Right renal cortex interstitium (tissue), 3 donors: Measurements from ENCODE around the gene SURF4. TPM values are rescaled to one million over a fixed set of nuclear protein-coding genes. Genes with fewer than 3 reads are reported as not detected.
"Not testable (repeated sequence)": the region's sequence is repeated elsewhere in the genome, so short reads cannot be mapped to it uniquely, and the experiment has no call there.

Experiments used
- DNase-seq, 3 donors: peaks; one replicate each; pipeline ENCODE4 v3.0.0-alpha.2; 2013; ENCODE audit warnings: low read depth in 3 of 3, low spot score in 2 of 3
- polyA plus RNA-seq, 3 donors: library from polyadenylated mRNA; unstranded; fragments of 120-200 nt; gene quantifications; one replicate each; pipeline ENCODE4 v1.2.1, GENCODE V29; 2013; ENCODE audit not compliant: insufficient read length in 3 of 3

Gene SURF4
- polyA plus RNA-seq, 3 donors, result 160 to 175 (median 164) TPM

DNA sequence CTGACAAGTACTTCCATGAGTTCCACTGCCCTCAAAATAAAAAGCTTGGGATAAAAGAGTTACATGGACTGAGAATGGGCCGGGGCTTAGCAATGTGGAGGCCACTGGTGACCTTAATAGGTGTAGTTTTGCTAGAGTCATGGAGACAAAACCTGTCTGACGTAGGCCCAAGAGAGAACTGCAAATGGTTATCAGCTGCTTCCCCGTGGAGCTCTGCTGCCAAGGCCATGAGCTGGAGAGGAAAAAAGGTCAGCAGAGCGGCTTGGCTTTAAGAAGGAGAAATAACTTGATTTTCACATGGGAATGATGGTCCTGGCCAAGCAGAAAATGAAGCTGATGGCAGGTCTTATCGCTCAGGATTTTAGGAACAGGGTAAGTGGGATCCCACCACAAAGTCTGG is 36.2 kb downstream of the SURF4 start:
- no peak for DNase-seq

DNA sequence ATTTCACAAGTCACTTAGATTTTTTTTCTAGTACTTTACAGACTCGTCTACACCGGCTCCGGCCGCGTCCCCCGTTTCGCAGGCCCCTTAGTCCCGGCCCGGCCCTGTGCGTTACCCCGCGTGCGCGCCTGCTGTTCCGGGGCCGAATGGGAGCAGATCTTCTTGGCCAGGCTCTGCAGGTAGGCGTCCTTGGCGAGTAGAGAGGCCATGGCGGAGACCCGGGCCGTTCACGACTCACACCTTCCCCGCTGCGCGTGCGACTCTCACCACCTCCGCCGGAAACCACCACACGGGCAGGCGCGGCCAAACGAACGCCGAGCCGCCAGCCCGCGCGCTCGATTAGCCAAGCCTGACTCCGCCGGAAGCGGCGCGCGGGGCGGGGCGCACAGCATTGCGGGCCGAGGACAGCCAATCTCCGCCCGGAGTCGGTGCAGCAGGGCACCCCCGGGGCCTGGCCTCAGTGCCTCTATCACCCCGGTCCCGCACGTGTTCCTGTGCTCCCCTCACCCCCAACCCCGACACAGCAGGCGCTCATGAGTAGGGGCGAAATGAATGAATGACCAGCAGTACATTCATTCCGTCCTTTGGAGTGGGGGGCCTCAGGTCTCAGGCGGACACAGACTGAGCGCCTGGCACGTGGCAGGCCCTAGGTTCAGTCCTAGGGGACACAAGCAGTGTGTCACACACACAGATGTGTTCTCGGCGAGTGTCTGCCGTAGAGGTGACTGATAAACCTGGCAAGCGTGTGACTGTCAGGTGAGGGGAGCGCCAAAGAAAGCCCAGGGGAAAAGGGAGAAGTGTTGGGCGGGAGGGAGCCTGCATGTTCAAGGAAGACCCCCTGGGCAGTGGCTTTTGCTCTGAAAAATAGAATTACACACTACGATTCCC is 39.7 kb downstream of the SURF4 start, which contains the start of gene SURF6:
Gene SURF6, minus strand, starts transcription at position 265 of the 888 bp plus-strand sequence. Its CDS starts 56 bp downstream, at position 209.
- DNase-seq, result peak in 2 of 3 donors; percentile 69 to 83

DNA sequence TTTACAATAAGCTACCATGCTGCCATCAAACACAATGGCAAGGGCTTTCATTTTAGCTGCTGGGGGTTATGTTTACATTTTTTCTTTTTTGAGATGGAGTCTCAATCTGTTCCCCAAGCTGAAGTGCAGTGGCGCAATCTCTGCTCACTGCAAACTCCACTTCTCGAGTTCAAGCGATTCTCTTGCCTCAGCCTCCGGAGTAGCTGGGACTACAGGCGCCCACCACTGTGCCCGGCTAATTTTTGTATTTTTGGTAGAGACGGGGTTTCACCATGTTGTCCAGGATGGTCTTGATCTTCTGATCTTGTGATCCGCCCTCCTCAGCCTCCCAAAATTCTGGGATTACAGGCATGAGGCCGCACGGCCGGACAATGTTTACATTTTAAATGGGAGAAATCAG is 41.0 kb downstream of the SURF4 start:
- not testable (repeated sequence) for DNase-seq

DNA sequence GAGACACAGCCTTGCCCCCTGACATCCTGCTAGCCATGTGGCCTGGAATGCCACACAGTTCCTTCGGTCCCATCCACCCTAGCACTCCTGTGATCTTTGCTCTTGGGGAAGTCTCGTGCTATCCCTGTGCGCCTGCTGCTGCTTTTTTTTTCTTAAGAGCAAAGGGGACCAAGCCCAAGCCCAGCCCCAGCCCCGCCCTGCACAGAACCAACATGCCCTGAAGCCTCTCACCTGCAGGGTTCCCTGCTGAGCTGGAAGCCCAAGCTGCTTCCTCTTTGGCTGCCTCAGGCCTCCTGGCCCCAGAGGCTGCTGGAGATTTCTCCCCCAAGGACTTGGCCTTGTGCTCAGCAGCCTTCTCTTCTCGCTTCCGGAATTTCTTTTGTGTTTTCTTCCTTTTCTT is 41.7 kb downstream of the SURF4 start:
- DNase-seq, result no peak

DNA sequence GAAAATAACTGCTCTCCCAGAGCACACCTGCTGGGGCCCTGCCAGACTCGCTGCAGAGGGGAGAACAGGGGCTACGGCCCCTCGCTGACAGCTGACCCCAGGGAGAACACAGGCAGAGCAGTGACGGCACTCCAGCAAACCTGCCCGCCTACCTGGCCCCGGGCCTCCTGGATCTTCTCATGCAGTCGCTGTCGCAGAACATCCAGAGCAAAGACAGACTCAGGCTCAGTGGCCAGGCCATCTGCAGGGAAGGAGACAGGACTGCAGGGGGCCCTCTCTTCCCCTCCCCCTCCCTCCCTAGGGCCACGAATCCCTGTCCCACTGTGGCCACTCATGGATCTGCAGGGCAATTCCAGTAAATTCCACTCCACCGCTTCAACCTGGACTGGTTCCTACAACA is 42.3 kb downstream of the SURF4 start:
- no peak for DNase-seq

DNA sequence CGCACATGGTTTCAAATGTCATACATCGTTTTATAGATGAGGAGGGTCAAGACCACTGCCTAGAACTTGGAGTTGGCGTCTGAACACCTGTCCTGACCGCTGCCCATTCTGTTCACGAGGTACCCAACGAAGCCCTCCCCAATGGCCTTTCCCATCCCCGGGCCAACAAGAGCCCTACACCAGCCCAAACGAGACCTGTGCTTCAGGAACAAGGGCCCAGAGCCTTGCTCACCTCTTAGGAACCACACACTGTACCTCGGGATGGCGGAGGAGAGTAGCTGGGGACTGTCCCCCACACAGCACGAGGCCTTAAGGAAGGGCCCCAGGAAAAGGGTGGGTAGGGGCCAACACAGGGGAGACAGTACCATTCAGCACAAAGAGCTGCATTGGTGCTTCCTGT is 42.8 kb downstream of the SURF4 start:
- DNase-seq, result no peak

DNA sequence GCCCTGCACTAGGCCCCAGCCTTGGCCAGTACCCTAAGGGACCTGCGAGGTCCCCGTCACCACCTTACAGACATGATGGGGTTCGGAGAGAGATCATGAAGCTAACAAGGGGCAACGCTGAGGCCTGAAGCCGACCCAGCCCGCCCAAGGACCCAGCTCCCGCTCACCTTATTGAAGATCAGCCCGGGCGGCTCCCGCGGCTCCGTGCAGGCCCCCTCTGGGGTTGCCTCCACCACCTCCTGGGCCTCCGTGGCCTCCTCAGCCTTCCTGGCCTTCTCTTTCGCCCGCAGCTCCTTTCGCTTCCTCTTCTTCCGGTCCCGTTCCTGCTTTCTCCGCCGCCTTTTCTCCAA is 43.5 kb downstream of the SURF4 start:
- DNase-seq, result no peak

DNA sequence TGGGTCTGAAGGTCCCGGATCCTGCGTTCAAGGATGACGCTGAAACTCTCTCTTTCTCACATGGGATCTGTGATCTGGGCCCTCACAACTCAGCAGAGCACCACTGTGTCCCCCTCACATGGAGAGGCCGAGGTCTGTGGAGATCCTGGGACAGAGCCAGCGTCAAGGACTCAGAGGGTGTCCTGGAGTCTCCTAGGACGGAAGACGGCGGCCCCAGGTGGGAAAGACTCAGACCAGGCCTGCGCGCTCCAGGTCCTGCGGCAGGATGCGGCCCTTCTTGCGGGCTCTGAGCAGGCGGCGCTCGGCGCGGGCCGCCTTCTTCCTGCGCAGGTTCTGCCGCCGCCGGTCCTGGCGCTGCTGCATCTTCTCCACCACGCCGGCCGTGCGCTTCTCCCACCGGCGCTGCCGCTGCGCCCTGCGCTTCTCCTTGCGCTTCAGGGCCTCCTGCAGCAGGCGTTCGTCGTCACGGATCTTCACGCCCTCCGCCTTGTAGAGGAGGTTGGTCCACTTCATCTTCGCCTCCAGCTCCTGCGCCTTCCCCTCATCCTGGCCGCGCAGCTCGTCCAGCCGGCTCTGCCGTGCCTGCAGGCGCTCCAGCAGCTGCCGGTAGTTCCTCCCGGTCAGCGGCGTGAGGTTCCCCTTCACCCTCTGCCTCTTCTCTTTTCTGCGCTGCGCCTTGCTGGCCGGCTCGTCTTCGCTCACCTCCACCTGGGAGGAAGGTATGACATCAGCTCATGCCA is 44.0 kb downstream of the SURF4 start:
- DNase-seq, result no peak

DNA sequence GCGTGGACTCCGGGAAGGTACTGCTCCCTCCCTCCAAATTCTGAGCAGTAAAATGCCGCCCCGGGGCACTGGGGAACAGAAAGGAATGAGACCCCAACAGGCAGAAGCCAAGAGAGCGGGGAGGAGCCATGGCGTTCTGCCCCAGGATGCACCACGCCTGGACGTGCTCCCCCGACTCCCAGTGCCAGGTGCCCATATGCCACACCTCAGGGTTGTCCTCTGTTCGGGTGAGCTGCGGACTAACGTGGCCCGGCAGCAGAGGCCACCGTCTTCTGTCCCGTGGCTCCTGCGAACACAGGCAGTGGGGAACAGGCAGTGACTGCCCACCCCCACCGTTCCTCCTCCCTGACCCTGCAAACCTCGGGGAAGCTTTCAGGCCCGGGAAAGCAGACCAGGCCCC is 44.6 kb downstream of the SURF4 start:
- no peak for DNase-seq

DNA sequence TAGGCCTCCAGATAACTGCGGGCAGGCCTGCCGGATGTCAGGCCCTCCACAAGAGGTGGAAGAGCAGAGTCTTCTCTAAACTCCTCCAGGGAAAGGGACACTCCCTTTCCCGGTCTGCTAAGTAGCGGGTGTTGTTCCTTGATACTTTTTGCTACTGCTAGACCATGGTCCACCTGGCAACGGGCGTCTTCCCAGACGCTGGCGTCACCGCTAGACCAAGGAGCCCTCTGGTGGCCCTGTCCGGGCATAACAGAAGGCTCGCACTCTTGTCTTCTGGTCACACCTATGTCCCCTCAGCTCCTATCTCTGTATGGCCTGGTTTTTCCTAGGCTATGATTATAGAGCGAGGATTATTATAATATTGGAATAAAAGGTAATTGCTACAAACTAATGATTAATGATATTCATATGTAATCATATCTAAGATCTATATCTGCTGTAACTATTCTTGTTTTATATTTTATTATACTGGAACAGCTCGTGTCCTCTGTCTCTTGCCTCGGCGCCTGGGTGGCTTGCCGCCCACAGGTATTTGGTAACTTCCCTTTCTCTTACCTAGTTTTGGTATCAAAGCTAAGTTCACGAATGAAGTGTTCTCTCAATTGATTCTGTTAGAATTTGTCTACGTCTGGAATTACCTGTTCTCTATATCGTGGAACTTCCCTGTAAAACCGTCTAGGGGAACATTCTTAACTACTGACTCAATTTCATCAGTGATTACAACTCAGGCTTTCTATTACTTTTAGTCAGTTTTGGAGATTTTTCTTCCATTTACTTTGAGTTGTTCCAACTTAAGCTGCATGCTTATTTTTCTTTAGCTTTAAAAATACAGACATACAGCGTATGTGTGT is 46.3 kb downstream of the SURF4 start:
- DNase-seq, result not testable (repeated sequence)

DNA sequence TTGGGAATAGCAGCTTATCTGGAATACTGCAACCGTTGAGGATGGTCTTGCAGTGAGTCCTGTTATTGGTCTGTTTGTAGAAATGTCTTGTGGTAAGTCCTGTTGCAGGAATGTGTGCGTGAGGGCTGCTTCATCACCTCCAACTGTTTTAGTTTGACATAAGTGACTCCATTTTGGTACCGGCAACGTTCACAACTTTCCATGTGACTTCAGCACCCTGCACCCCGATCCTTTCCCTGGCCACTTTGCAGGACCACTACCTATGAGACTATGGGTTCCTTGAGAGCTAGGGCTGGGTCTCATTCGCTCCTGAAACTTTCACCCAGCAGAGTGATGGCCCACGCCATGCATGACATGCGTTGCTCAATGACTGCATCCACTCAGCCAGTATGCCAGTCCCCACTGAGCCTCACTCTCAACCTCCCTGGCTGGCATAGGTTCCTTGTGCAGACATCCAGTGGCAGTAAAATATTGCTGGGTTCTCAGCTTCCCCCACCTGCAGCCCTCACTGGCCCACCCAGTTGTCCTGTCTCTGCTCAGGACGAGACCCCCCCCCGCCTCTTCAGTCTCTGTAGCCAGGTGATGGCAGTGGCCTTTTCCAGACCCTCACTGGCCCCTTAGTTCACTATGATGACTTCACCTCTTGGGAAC is 47.9 kb downstream of the SURF4 start:
- DNase-seq, result no peak

DNA sequence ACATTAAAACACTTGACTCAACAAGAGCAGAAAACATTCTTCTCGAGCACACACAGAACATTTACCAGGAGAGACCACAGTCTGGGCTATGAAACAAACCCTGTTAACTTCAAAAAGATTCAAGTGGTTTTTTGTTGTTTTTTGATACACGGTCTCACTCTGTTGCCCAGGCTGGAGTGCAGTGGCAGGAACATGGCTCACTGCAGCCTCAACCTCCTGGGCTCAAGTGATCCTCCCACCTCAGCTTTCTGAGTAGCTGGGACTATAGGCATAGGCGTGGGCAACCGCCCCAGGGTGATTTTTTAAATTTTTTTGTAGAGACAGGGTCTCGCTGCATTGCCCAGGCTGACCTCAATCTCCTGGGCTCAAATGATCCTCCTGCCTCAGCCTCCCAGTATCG is 48.8 kb downstream of the SURF4 start:
- not testable (repeated sequence) for DNase-seq

DNA sequence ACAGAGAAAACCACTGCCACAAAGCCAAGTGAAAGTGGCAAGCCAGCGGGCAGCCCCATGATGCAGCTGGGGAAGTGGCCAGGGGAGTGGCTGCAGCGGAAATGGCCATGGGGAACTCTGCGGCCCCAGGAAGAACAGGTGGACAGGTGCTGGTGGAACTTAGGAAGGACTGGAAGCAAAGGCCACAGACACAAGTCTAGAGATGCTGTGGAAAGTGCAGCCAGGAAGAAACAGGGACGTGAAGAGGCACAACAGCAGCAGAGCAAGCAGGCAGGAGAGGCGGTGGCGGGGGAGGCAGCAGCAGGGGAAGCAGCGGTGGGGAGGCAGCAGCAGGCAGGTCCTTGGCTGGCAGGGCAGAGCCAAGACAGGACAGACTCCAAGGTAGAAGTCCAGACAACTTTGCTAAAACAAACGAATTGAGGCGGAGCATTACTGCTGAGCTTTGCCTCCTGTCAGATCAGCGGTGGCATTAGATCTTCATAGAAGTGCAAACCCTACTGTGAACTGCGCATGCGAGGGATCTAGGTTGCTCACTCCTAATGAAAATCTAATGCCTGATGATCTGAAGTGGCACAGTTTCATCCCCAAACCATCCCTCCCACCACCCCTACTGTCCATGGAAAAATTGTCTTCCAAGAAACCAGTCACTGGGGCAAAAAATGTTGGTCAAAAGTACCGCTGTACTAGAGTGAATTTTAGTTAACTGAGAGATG is 51.7 kb downstream of the SURF4 start:
- DNase-seq, result no peak

DNA sequence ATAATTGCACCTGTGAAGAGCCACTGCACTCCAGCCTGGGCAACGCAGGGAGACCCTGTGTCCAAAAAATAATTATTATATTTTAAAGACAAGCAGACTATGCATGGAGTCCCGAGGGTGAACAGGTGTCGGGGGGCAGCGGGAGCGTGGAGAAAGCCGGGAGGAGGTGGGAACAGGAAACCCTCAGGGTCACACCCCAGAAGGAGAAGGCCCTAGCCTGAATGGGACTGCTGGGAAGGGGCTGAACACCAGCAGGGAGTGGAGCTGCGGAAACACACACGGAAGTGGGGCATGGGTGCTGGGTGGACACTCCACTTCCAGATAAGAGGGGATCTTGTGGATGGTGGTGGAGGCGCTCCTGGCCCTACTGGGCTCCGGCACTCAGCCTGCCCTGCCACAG is 52.6 kb downstream of the SURF4 start:
- DNase-seq, result no peak

DNA sequence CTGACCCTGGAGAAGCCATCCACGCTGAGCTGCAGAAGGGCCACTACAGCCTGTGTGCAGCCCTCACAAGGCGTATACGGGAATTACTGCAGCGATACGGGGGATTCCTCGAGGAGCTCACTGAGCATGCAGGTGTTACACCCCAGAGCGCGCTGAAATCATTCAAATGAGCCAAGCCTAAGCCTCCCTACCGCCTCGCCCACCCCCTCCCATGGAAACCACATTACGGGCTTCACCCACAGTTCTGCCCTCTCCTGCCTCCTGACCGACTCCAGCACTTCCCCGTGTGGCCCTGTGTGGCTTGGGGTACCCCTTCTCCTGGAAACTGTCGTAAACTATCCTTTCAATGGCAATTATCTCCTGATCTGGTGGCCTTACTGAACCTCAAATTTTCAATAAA is 53.2 kb downstream of the SURF4 start:
- DNase-seq, result no peak

DNA sequence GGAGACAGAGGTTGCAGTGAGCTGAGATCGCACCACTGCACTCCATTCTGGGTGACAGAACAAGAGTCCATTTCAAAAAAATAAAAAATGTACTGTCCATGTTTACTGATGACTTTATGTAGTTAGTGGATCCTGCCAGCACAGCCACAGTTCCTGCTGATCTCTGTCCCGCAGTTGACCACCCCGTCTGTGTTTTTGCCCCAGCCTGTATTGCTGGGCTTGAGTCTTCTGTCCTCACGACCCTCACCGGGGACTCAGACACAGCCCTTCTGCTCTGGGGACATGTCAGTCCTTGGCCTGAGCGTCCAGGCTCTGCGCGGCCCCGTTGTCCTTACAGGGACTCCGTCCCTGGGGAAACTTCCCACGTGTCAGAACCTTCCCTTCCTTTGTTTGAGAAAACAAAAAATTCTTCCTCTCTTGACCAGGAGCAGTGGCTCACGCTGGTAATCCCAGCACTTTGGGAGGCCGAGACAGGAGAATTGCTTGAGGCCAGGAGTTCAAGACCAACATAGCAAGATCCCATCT is 54.4 kb downstream of the SURF4 start:
- no peak for DNase-seq

DNA sequence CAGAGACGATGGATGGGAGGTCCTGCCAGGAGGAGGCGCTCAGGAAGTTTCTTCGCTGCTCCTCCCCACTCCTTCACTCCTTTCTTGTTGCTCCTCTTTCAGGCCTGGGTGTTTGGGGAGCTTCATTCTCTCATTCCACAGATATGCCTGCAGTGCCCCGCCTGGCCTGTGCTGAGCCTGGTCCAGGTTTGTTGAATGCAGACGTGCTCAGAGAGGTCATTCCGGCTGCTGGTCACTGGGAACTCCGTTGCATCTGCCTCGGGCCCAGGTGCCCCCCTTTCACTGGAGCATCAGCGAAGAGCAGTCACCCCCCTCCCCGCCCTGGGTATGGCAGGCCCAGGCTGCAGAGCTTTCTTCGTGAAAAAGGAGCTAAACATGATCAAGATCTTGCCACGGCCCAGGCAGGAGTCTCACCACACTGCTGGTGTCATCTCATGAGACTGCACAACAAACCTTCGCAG is 55.4 kb downstream of the SURF4 start:
- no peak for DNase-seq

DNA sequence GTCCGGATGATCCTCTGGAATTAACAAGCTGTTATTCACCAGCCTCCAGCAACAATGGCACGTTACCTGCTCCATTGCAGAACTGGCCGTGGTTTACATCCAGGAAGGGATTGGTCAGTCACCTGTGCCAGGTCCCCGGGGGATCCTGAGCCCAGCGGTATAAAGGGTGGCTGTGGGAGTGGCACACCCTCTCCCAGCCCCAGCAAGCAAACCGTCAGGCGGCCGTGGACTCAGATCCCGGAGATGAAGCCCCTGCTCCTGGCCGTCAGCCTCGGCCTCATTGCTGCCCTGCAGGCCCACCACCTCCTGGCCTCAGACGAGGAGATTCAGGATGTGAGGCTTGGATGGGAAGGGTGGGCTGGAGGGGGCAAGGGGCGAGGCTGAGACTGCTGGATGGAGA is 58.3 kb downstream of the SURF4 start:
- not testable (repeated sequence) for DNase-seq

DNA sequence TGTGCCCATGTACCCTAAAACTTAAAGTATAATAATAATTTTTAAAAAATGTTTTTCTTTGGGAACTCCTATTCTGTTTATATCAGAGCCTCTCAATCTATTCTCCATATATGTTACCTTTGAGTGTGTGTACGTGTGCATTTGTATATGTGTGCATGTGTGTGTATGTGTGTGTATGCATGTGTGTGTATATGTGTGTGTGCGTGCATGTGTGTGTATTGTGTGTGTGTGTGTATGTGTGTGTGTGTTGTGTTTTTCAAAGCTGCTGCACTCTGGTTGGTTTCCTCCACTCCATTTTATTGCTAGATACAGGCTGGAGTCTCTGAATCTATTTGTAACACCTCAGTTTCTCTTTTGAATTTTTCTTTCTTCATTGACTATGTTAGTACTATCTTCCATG is 59.9 kb downstream of the SURF4 start:
- no peak for DNase-seq
